ENCODE results near the gene PCDHA1. TPM values are rescaled to one million over a fixed set of nuclear protein-coding genes. Genes with fewer than 3 reads are reported as not detected.

The PCDHA1 gene
- total and polyA plus RNA-seq, 2 of the 13 experiments (the other 11 are each of a cell fraction or from before 2014, with no cell fraction given) = not detected

- TF ChIP-seq TBX2 (CRISPR knock-in tag; IDR thresholded peaks at IDR 0.05; ENCODE audit: borderline replicate concordance) (no peak; the same call in 1 of the 2 replicates), CREBL2 (CRISPR knock-in tag; IDR thresholded peaks at IDR 0.05; ENCODE audit: borderline replicate concordance) (no peak), SMARCC2 (IDR thresholded peaks at IDR 0.05) (no peak), MLX (CRISPR knock-in tag; IDR thresholded peaks at IDR 0.05) (no peak), JUND (CRISPR knock-in tag; IDR thresholded peaks at IDR 0.05) (peak; percentile 50; the same call in 1 of the 2 replicates), RXRB (CRISPR knock-in tag; IDR thresholded peaks at IDR 0.05; ENCODE audit: borderline replicate concordance) (0 out of 2 replicates have a peak, but pooled peaks have one; percentile 20), NR1H2 (CRISPR knock-in tag; IDR thresholded peaks at IDR 0.05; ENCODE audit: borderline replicate concordance, low read depth) (no peak), ONECUT2 (CRISPR knock-in tag; IDR thresholded peaks at IDR 0.05) (0 out of 2 replicates have a peak, but pooled peaks have one; percentile 31), AGO2 (optimal IDR thresholded peaks at IDR 0.05; ENCODE audit: low read depth, low read length) (no peak), CAMTA2 (CRISPR knock-in tag; IDR thresholded peaks at IDR 0.05; ENCODE audit: borderline replicate concordance) (no peak), ATF3 (CRISPR knock-in tag; IDR thresholded peaks at IDR 0.05) (peak; percentile 45; the same call in 1 of the 2 replicates), MYC (CRISPR knock-in tag; IDR thresholded peaks at IDR 0.05; ENCODE audit: borderline replicate concordance) (peak; percentile 27; the same call in 1 of the 2 replicates), ZNF569 (CRISPR knock-in tag; IDR thresholded peaks at IDR 0.05; ENCODE audit: borderline replicate concordance) (no peak), ZNF678 (CRISPR knock-in tag; IDR thresholded peaks at IDR 0.05) (no peak), HOXA3 (CRISPR knock-in tag; IDR thresholded peaks at IDR 0.05) (peak; percentile 73; the same call in 1 of the 2 replicates), GZF1 (CRISPR knock-in tag; IDR thresholded peaks at IDR 0.05) (no peak), ZNF766 (CRISPR knock-in tag; IDR thresholded peaks at IDR 0.05; ENCODE audit: borderline replicate concordance) (0 out of 2 replicates have a peak, but pooled peaks have one; percentile 48)
- TF ChIP-seq, protein P1, sequence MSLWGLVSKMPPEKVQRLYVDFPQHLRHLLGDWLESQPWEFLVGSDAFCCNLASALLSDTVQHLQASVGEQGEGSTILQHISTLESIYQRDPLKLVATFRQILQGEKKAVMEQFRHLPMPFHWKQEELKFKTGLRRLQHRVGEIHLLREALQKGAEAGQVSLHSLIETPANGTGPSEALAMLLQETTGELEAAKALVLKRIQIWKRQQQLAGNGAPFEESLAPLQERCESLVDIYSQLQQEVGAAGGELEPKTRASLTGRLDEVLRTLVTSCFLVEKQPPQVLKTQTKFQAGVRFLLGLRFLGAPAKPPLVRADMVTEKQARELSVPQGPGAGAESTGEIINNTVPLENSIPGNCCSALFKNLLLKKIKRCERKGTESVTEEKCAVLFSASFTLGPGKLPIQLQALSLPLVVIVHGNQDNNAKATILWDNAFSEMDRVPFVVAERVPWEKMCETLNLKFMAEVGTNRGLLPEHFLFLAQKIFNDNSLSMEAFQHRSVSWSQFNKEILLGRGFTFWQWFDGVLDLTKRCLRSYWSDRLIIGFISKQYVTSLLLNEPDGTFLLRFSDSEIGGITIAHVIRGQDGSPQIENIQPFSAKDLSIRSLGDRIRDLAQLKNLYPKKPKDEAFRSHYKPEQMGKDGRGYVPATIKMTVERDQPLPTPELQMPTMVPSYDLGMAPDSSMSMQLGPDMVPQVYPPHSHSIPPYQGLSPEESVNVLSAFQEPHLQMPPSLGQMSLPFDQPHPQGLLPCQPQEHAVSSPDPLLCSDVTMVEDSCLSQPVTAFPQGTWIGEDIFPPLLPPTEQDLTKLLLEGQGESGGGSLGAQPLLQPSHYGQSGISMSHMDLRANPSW (CRISPR knock-in tag; IDR thresholded peaks at IDR 0.05; ENCODE audit: borderline replicate concordance) = no peak
- TF ChIP-seq, protein P2, sequence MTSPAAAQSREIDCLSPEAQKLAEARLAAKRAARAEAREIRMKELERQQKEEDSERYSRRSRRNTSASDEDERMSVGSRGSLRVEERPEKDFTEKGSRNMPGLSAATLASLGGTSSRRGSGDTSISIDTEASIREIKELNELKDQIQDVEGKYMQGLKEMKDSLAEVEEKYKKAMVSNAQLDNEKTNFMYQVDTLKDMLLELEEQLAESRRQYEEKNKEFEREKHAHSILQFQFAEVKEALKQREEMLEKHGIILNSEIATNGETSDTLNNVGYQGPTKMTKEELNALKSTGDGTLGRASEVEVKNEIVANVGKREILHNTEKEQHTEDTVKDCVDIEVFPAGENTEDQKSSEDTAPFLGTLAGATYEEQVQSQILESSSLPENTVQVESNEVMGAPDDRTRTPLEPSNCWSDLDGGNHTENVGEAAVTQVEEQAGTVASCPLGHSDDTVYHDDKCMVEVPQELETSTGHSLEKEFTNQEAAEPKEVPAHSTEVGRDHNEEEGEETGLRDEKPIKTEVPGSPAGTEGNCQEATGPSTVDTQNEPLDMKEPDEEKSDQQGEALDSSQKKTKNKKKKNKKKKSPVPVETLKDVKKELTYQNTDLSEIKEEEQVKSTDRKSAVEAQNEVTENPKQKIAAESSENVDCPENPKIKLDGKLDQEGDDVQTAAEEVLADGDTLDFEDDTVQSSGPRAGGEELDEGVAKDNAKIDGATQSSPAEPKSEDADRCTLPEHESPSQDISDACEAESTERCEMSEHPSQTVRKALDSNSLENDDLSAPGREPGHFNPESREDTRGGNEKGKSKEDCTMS (CRISPR knock-in tag; conservative IDR thresholded peaks at IDR 0.05) = no peak
- TF ChIP-seq, protein P3, sequence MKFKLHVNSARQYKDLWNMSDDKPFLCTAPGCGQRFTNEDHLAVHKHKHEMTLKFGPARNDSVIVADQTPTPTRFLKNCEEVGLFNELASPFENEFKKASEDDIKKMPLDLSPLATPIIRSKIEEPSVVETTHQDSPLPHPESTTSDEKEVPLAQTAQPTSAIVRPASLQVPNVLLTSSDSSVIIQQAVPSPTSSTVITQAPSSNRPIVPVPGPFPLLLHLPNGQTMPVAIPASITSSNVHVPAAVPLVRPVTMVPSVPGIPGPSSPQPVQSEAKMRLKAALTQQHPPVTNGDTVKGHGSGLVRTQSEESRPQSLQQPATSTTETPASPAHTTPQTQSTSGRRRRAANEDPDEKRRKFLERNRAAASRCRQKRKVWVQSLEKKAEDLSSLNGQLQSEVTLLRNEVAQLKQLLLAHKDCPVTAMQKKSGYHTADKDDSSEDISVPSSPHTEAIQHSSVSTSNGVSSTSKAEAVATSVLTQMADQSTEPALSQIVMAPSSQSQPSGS (CRISPR knock-in tag; IDR thresholded peaks at IDR 0.05) = peak; percentile 35; the same call in 1 of the 2 replicates
These were observed 255.0 kb downstream of the PCDHA1 start (continued) for GRCh38 chr5:141040771-141041426.
